ENCODE measurements around the gene KLHDC2.
"Not testable (repeated sequence)": the region's sequence is repeated elsewhere in the genome, so short reads cannot be mapped to it uniquely, and the experiment has no call there.

The KLHDC2 gene

GRCh38 chr14:49783394-49784014 lies 15.6 kb downstream of the KLHDC2 start:
- DNase-seq = no peak

- DNase-seq = no peak
Observed at GRCh38 chr14:49786315-49786714, 18.4 kb downstream of the KLHDC2 start.

- no peak for DNase-seq
Observed at GRCh38 chr14:49792618-49793017, 24.7 kb downstream of the KLHDC2 start.

GRCh38 chr14:49796025-49796424 lies 28.1 kb downstream of the KLHDC2 start:
- no peak for DNase-seq

GRCh38 chr14:49808780-49809179 lies 40.8 kb downstream of the KLHDC2 start:
- DNase-seq = no peak

GRCh38 chr14:49816118-49816517 lies 48.2 kb downstream of the KLHDC2 start:
- not testable (repeated sequence) for DNase-seq

- no peak for DNase-seq
Observed at GRCh38 chr14:49816844-49817243, 48.9 kb downstream of the KLHDC2 start.

- no peak for DNase-seq
Observed at GRCh38 chr14:49820176-49820575, 52.2 kb downstream of the KLHDC2 start.

- DNase-seq = no peak
Observed at GRCh38 chr14:49828640-49829039, 60.7 kb downstream of the KLHDC2 start.

All from CD4-positive, alpha-beta T cell treated with Interferon alpha-2 for 1 hour (primary cell).